Smooth muscle cell (in vitro differentiated cells): ENCODE data around the gene ZNF814. TPM values are rescaled to one million over a fixed set of nuclear protein-coding genes. Genes with fewer than 3 reads are reported as not detected.
"Not testable (repeated sequence)": the region's sequence is repeated elsewhere in the genome, so short reads cannot be mapped to it uniquely, and the experiment has no call there.

Source experiments
- DNase-seq: peaks from one replicate; lab custom pipeline; 2025; ENCODE audit not compliant: unreplicated experiment; lab: John Stamatoyannopoulos, UW
- H2AFZ ChIP-seq: fragments of 200-600 bp; sonication (generic); 2 replicates; pipeline ENCODE4 v1.6.0; 2016; ENCODE audit warnings: antibody characterized with exemption, low read depth, mild to moderate bottlenecking
- H3F3A ChIP-seq: fragments of 200-600 bp; sonication (generic); 2 replicates; pipeline ENCODE4 v1.6.0; 2017; ENCODE audit warnings: antibody characterized with exemption, low read depth
- H3K27ac ChIP-seq: fragments of 200-600 bp; sonication (generic); 2 replicates; pipeline ENCODE4 v1.5.1; 2016; ENCODE audit warnings: low read depth, mild to moderate bottlenecking
- H3K27me3 ChIP-seq: fragments of 200-600 bp; sonication (generic); 2 replicates; pipeline ENCODE4 v1.6.1; 2016; ENCODE audit warnings: low read depth, mild to moderate bottlenecking
- H3K36me3 ChIP-seq: fragments of 200-600 bp; sonication (generic); 2 replicates; pipeline ENCODE4 v1.5.1; 2016; ENCODE audit warnings: low read depth
- H3K4me1 ChIP-seq: fragments of 200-600 bp; sonication (generic); 2 replicates; pipeline ENCODE4 v1.5.1; 2016; ENCODE audit warnings: low read depth
- H3K4me2 ChIP-seq: fragments of 200-600 bp; sonication (generic); 2 replicates; pipeline ENCODE4 v1.6.0; 2016; ENCODE audit warnings: mild to moderate bottlenecking
- H3K4me3 ChIP-seq: fragments of 200-600 bp; sonication (generic); 2 replicates; pipeline ENCODE4 v1.5.1; 2016; ENCODE audit warnings: mild to moderate bottlenecking
- H3K79me2 ChIP-seq: fragments of 200-600 bp; sonication (generic); 2 replicates; pipeline ENCODE4 v1.6.0; 2016; ENCODE audit warnings: low read depth, mild to moderate bottlenecking
- H3K9ac ChIP-seq: fragments of 200-600 bp; sonication (generic); 2 replicates; pipeline ENCODE4 v1.6.0; 2016; ENCODE audit warnings: low read depth
- H3K9me3 ChIP-seq: fragments of 200-600 bp; sonication (generic); replicated peaks from 2 replicates; pipeline ENCODE4 v1.5.1; 2016; ENCODE audit warnings: low read depth
- H4K20me1 ChIP-seq: fragments of 200-600 bp; sonication (generic); 2 replicates; pipeline ENCODE4 v1.6.0; 2016; ENCODE audit warnings: low read depth
- CTCF ChIP-seq: fragments of 200-600 bp; sonication (generic); IDR thresholded peaks from 2 replicates; pipeline ENCODE4 v1.5.1; 2017; ENCODE audit warnings: borderline replicate concordance, mild to moderate bottlenecking, antibody characterized with exemption; ENCODE audit not compliant: insufficient read depth, poor library complexity, severe bottlenecking
- WGBS: methylation state at CpG from one replicate; pipeline ENCODE4 v1.1.7; 2016; ENCODE audit warnings: low lambda C conversion rate; 5-methylcytosine and 5-hydroxymethylcytosine counted together
- polyA plus RNA-seq: library from polyadenylated mRNA; unstranded; fragments of >200 nt; fragmentation: Nextera tagmentation; extraction: Ambion mirVana; gene quantifications from 2 replicates; pipeline ENCODE4 v1.2.1, GENCODE V29; 2016
- total RNA-seq: library from RNA; depleted of rRNA; stranded (reverse); fragments of >200 nt; gene quantifications from 2 replicates; pipeline ENCODE4 v1.2.3, GENCODE V29; 2014

The ZNF814 gene
- total and polyA plus RNA-seq, 2 experiments from 2014 or later = 9.7 to 16.7 TPM

- no peak for DNase-seq
- no peaks in the 10 kb centered on the region for H3K36me3 ChIP-seq
- no peaks in the 10 kb centered on the region for H3K4me1 ChIP-seq
- H3K4me2 ChIP-seq = no peak overlapping the region
- peaks cover 7% of the 10 kb centered on the region for H4K20me1 ChIP-seq
- no peak overlapping the region for H3K4me3 ChIP-seq
- no peaks in the 10 kb centered on the region for H3K9me3 ChIP-seq
- 99% methylated on average over 3 of the region's 3 CpGs for WGBS
- H3K27me3 ChIP-seq = no peaks in the 10 kb centered on the region
- H3K27ac ChIP-seq = no peak overlapping the region
- H2AFZ ChIP-seq = no peak overlapping the region
- H3K79me2 ChIP-seq = peaks cover 10% of the 10 kb centered on the region
- no peak overlapping the region for H3K9ac ChIP-seq
- H3F3A ChIP-seq = no peaks in the 10 kb centered on the region
- TF ChIP-seq CTCF = no peak
Measured at GRCh38 chr19:57907394-57907793, 18.6 kb upstream of the ZNF814 start.

DNA sequence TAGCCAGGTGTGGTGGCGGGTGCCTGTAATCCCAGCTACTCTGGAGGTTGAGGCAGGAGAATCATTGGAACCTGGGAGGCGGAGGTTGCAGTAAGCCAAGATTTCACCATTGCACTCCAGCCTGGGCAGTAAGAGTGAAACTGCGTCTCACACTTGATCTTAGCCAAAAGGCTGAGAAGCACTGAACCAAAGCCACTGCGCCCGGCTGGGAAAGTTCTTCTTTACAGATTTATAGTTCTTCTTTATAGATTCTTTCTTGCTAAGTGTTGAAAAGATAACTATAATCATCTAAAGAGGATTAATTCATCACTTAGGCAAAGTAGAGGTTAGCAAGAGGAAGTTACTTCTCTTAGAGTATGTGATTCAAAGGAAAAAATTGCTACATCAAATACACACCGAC lies 16.4 kb upstream of the ZNF814 start:
- Histone ChIP-seq H2AFZ (no peak overlapping the region), H4K20me1 (peaks cover 4% of the 10 kb centered on the region), H3K79me2 (peaks cover 3% of the 10 kb centered on the region), H3K9ac (no peak overlapping the region), H3K4me2 (no peak overlapping the region), H3F3A (no peaks in the 10 kb centered on the region), H3K36me3 (no peaks in the 10 kb centered on the region), H3K4me1 (no peaks in the 10 kb centered on the region), H3K27me3 (no peaks in the 10 kb centered on the region), H3K9me3 (no peaks in the 10 kb centered on the region), H3K27ac (no peak overlapping the region), H3K4me3 (no peak overlapping the region)
- WGBS = 88% methylated on average over 6 of the region's 6 CpGs
- TF ChIP-seq CTCF = no peak
- DNase-seq = no peak

DNA sequence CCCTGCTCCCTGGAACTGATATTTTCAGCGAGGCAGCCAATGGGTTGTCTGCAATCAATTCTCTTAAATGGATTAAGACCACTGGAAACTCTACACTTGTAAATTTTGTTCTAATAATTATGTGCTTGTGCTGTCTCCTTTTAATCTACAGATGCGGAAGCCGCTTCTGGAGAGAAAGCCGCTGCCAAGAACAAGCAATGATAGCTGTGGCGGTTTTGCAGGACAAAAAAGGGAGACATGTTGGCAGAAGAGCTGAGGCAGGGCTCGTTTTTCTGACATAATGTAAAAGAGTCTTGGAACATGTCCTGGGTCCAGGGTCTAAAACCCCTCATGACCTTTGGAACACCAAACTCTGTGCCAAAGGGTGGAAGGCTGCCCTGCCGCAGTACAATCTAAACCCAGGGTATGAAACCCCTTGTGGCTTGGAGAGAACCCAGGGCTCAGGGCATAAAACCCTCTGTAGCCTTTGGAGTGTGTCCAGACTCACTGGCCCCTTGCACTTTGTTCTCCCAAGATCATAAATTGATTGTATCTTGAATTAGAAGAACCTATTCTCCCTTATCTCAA lies 14.9 kb upstream of the ZNF814 start:
- 84% methylated on average over 7 of the region's 7 CpGs for WGBS
- Histone ChIP-seq H3K4me2 (no peak overlapping the region), H3K79me2 (peaks cover 3% of the 10 kb centered on the region), H3F3A (no peaks in the 10 kb centered on the region), H3K27ac (no peak overlapping the region), H2AFZ (no peak overlapping the region), H4K20me1 (peaks cover 4% of the 10 kb centered on the region), H3K9me3 (no peaks in the 10 kb centered on the region), H3K27me3 (no peaks in the 10 kb centered on the region), H3K9ac (no peak overlapping the region), H3K36me3 (no peaks in the 10 kb centered on the region), H3K4me3 (no peak overlapping the region), H3K4me1 (no peaks in the 10 kb centered on the region)
- no peak for TF ChIP-seq CTCF
- DNase-seq = no peak

GRCh38 chr19:57900311-57900710 lies 11.5 kb upstream of the ZNF814 start:
- no peaks in the 10 kb centered on the region for H3K79me2 ChIP-seq
- no peaks in the 10 kb centered on the region for H3K4me1 ChIP-seq
- 48% methylated on average over 5 of the region's 5 CpGs for WGBS
- H4K20me1 ChIP-seq = no peaks in the 10 kb centered on the region
- no peak overlapping the region for H3K9ac ChIP-seq
- no peaks in the 10 kb centered on the region for H3K9me3 ChIP-seq
- no peak for DNase-seq
- no peak overlapping the region for H3K4me3 ChIP-seq
- no peak for TF ChIP-seq CTCF
- peak overlapping the region; percentile 52 for H3K27ac ChIP-seq
- no peaks in the 10 kb centered on the region for H3K36me3 ChIP-seq
- H2AFZ ChIP-seq = no peak overlapping the region
- no peaks in the 10 kb centered on the region for H3K27me3 ChIP-seq
- peaks cover 3% of the 10 kb centered on the region for H3F3A ChIP-seq
- no peak overlapping the region for H3K4me2 ChIP-seq

- H3K27me3 ChIP-seq, H3F3A ChIP-seq, H2AFZ ChIP-seq, H4K20me1 ChIP-seq, H3K9me3 ChIP-seq, H3K4me3 ChIP-seq, H3K36me3 ChIP-seq, DNase-seq: not testable (repeated sequence)
- H3K9ac ChIP-seq = peak overlapping the region; percentile 77
- peak overlapping the region; percentile 8 for H3K4me2 ChIP-seq
- WGBS = 6% methylated on average over 3 of the region's 3 CpGs
- H3K79me2 ChIP-seq = peaks cover 23% of the 10 kb centered on the region
- H3K4me1 ChIP-seq = peaks cover 13% of the 10 kb centered on the region
- H3K27ac ChIP-seq = peak overlapping the region; percentile 95
Measured at GRCh38 chr19:57890706-57891105, 1.9 kb upstream of the ZNF814 start.
